HepG2 (cell line): ENCODE measurements around the gene DNAJB11. TPM values are rescaled to one million over a fixed set of nuclear protein-coding genes. Genes with fewer than 3 reads are reported as not detected.

Experiments used
- IRF2 ChIP-seq: IDR thresholded peaks from 2 replicates; pipeline ENCODE4 v1.6.1; 2018; ENCODE audit warnings: missing genetic modification reagents, missing compliant biosample characterization
- MED8 ChIP-seq: sonication (generic); formaldehyde crosslinking; IDR thresholded peaks from 2 replicates; pipeline ENCODE4 v1.8.1; 2023; ENCODE audit warnings: mild to moderate bottlenecking, missing genetic modification reagents; ENCODE audit not compliant: insufficient replicate concordance
- NFAT5 ChIP-seq: sonication (generic); formaldehyde crosslinking; IDR thresholded peaks from 2 replicates; pipeline ENCODE4 v1.4.0; 2020; ENCODE audit warnings: missing genetic modification reagents
- PRDM10 ChIP-seq: sonication (generic); formaldehyde crosslinking; IDR thresholded peaks from 2 replicates; pipeline ENCODE4 v1.4.0; 2020; ENCODE audit warnings: low read depth, missing genetic modification reagents
- RBM22 ChIP-seq: fragments of 200-400 bp; formaldehyde crosslinking; optimal IDR thresholded peaks from 2 replicates; pipeline ENCODE3; 2017; ENCODE audit warnings: mild to moderate bottlenecking, low read length, moderate library complexity
- RERE ChIP-seq: IDR thresholded peaks from 2 replicates; pipeline ENCODE4 v1.6.1; 2016; ENCODE audit warnings: low read depth, missing genetic modification reagents, missing compliant biosample characterization
- SCMH1 ChIP-seq: sonication (generic); formaldehyde crosslinking; IDR thresholded peaks from 2 replicates; pipeline ENCODE4 v1.9.0; 2021; ENCODE audit warnings: missing genetic modification reagents, mild to moderate bottlenecking, borderline replicate concordance
- ZBTB38 ChIP-seq: sonication (generic); formaldehyde crosslinking; IDR thresholded peaks from 2 replicates; pipeline ENCODE4 v1.5.1; 2020; ENCODE audit warnings: mild to moderate bottlenecking, missing genetic modification reagents
- ZNF138 ChIP-seq: sonication (generic); formaldehyde crosslinking; IDR thresholded peaks from 2 replicates; pipeline ENCODE4 v1.5.0; 2020; ENCODE audit warnings: mild to moderate bottlenecking, low read depth, missing genetic modification reagents
- ZNF451 ChIP-seq: sonication (generic); formaldehyde crosslinking; IDR thresholded peaks from 2 replicates; pipeline ENCODE4 v1.5.0; 2020; ENCODE audit warnings: mild to moderate bottlenecking, missing genetic modification reagents
- ZNF460 ChIP-seq: sonication (generic); formaldehyde crosslinking; IDR thresholded peaks from 2 replicates; pipeline ENCODE4 v1.5.1; 2020; ENCODE audit warnings: missing genetic modification reagents, mild to moderate bottlenecking, borderline replicate concordance
- ZNF816 ChIP-seq: sonication (generic); formaldehyde crosslinking; IDR thresholded peaks from 2 replicates; pipeline ENCODE4 v1.8.0; 2022; ENCODE audit warnings: missing genetic modification reagents, mild to moderate bottlenecking, borderline replicate concordance
- polyA plus RNA-seq, 8 experiments: library from polyadenylated mRNA; depleted of rRNA in 3 of 8; stranded (reverse) in 7 of 8; unstranded in 1 of 8; fragments of >200 nt; fragmentation: Illumina TruSeq in 4 of 8; extraction: Trizol in 4 of 8; gene quantifications; 2 replicates each; pipeline versions ENCODE4 v1.2.1 to v1.2.3, GENCODE V29; 2011 to 2016; ENCODE audit warnings: low read depth in 4 of 8, missing spikeins in 1 of 8, mixed read lengths in 1 of 8; ENCODE audit not compliant: insufficient read depth in 1 of 8
- total RNA-seq, 5 experiments: library from RNA; depleted of rRNA; stranded (reverse); fragments of >200 nt; fragmentation: Illumina TruSeq; extraction: Trizol; gene quantifications; 2 replicates each; pipeline ENCODE4 v1.2.3, GENCODE V29; 2016; ENCODE audit warnings: low read depth in 1 of 5

Gene DNAJB11
- total and polyA plus RNA-seq, 2 of the 13 experiments (the other 11 are each of a cell fraction or from before 2014, with no cell fraction given): 41.0 to 132 TPM

- TF ChIP-seq RERE (CRISPR knock-in tag) (peak; percentile 79), ZNF451 (CRISPR knock-in tag) (peak; percentile 53), NFAT5 (CRISPR knock-in tag) (peak; percentile 50; the same call in 1 of the 2 replicates), ZNF460 (peak; percentile 72; the same call in 1 of the 2 replicates), RBM22 (peak; percentile 95), PRDM10 (CRISPR knock-in tag) (0 out of 2 replicates have a peak, but pooled peaks have one; percentile 50), ZNF138 (CRISPR knock-in tag) (no peak), ZBTB38 (CRISPR knock-in tag) (peak; percentile 82), SCMH1 (CRISPR knock-in tag) (no peak), ZNF816 (CRISPR knock-in tag) (peak; percentile 98), IRF2 (CRISPR knock-in tag) (peak; percentile 85; the same call in 1 of the 2 replicates), MED8 (CRISPR knock-in tag) (peak; percentile 100)
These were observed 42.5 kb downstream of the DNAJB11 start, which contains the start of gene AHSG (continued) for GRCh38 chr3:186612721-186613636.
